GM19324 (cell line): Measurements from ENCODE around the gene KLF1.
"Not testable (repeated sequence)": the region's sequence is repeated elsewhere in the genome, so short reads cannot be mapped to it uniquely, and the experiment has no call there.

Source experiments
- ATAC-seq: cut with Tn5 transposase; IDR thresholded peaks from one replicate; pipeline ENCODE4 v1.9.1; 2021; ENCODE audit warnings: mild to moderate bottlenecking, moderate library complexity; ENCODE audit not compliant: unreplicated experiment, low FRiP score

KLF1 gene

DNA sequence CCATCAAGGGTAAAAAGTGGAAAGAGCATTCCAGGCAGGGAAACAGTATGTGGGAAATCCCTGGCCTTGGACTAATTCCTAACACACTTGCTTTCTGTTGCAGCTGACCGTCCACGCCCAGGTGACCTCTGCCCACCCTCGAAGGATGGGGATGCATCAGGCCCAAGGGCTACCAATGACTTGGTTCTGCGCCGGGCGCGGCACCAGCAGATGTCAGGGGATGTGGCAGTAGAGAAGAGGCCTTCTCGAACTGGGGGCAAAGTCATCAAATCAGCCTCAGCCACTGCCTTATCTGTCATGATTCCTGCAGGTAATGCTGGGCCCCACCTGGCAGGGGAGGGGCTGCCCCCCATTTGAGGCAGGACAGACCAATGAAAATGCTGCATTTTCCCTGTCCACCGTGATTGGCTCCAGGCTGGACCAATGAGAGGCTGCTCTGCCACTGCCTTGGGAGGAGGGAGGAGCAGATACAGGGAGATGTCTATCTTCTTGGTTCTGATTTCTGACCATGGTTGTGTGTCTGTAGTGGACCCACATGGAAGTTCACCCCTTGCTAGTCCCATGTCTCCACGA, 18.4 kb downstream of the KLF1 start:
- no peak for ATAC-seq

DNA sequence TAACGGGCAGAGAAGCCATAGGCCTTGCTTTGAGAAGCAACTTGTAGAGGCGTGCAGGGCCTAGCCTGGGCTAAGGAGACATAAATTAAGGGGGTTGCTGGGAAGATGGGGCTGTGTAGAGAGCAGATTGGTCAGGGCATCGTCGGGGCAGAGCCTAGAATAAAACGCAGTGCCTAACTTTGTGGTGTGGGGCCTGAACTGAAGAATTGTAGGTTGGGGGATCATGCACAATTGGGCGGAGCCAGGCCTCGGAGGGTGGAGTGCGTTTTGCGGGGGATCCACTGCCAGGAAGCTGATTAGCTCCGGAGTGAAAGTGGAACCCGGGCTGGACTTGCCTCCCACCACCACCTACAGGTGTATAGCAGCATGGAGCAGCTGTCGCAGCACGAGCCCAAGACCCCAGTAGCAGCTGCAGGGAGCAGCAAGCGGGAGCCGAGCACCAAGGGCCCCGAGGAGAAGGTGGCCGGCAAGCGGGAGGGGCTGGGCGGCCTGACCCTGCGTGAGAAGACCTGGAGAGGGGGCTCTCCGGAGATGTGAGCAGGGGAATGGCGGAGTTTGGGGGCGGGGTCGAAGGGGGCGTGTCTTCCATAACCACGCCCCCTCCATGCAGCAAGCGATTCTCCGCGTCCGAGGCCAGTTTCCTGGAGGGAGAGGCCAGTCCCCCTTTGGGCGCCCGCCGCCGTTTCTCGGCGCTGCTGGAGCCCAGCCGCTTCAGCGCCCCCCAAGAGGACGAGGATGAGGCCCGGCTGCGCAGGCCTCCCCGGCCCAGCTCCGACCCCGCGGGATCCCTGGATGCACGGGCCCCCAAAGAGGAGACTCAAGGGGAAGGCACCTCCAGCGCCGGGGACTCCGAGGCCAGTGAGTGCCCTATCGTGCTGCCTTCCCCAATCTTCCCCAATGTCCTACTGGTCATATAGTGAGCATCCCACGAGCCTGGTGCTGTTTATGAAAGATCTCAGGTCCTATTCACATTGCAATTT, 19.6 kb downstream of the KLF1 start:
- no peak for ATAC-seq

DNA sequence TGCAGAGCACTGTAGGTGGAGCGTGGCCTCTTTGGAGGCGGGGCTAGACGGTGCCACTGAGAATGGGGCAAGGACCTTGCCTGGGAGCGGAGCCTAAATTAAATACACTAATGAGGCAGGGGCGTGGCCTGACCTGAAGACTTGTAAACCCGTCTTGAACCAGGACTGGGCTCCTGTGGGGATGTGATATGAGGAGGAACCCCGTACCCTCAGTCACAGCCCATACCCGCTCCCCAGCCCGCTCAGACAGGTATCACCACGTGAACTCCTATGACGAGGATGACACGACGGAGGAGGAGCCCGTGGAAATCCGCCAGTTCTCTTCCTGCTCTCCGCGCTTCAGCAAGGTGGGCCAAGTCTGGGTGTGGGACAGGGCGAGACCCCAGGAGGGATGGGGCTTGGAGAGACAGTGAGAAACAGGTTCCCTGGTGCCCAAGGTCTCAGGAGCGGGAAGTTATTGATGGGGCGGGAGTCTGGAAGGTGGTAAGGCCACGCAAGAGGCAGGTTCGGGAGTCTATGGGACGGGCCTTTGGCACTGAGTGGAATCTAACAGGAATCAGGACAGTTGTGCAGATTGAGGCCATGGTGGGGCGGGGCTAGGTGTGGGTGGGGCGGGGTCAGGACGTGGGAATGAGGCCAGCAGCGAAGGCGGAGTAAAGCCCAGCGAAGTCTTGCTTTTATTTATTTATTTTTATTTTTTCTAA, 20.4 kb downstream of the KLF1 start:
- no peak for ATAC-seq

DNA sequence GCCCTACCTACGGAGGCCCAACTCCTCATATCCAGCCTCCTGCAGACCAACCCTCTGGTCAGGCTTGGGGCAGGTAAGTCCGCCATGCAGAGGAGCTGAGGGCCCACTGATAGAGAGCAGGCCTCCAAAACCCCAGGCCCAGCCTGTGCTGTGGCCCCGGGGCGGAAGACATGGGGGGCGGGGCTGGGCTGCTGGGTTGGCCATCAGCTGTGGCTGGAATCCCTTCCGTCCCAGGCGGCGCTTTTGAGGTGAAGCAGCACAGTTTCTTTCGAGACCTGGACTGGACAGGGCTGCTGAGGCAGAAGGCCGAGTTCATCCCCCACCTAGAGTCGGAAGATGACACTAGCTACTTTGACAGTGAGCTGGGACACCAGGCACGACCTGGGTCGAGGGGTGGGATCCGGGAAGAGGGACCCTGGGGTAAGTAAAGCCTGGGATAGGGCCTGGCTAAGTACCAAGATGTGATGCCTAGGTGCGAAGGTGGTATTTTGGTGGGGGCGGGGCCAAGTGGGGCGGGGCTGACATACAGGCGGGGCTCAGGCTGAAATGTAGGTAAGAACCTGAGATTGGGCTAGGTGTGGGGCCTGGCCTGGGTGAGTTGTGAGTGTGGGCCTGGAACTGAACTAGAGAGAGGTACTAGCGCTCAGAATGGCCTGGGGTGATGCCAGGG, 21.1 kb downstream of the KLF1 start:
- no peak for ATAC-seq

DNA sequence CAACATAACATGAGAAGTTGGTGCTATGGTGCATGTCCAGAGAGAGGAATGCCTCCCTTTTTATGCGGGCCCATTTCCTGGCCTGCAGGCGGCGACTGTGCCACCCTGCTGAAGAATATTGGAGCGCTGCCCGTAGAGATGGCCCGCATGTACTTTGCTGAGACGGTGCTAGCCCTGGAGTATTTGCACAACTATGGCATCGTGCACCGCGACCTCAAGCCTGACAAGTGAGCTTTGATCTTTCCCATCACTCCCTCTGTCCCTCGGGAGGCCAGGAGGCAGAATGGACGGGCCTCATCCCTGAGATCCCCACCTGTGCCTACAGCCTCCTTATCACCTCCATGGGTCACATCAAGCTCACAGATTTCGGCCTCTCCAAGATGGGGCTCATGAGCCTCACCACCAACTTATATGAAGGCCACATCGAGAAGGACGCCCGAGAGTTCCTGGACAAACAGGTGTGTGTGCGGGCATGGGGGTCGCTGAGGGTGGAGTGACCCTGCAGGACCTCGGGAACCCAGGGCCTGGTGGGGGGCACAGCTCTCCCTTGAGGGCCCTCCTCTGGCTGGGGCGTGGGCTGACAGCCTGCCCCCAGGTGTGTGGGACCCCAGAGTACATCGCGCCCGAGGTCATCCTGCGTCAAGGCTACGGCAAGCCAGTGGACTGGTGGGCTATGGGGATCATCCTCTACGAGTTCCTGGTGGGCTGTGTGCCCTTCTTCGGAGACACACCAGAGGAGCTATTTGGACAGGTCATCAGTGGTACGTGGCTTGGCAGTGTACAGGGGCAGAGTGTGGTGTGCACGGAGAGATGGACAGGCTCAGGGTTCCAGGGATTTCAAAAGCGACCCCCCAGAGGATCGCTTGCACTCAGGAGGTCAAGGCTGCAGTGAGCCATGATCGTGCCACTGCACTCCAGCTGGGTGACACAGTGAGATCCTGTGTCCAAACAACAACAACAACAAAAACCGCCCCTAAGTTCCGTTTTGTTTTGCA, 22.0 kb downstream of the KLF1 start:
- no peak for ATAC-seq

DNA sequence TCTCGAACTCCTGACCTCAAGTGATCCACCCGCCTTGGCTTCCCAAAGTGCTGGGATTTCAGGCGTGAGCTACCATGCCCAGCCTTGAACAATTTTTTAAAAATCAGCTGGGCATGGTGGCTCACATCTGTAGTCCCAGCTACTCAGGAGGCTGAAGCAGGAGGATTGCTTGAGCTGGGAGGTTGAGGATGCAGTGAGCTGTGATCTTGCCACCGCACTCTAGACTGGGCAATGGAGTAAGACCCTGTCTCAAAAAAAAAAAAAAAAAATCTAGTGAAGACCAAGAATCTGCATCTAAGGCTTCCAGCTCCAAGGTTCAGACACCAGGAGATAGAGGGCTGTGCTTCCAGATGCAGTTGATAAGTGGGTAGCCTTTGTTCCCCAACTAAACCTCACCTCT, 22.9 kb downstream of the KLF1 start:
- no peak for ATAC-seq

DNA sequence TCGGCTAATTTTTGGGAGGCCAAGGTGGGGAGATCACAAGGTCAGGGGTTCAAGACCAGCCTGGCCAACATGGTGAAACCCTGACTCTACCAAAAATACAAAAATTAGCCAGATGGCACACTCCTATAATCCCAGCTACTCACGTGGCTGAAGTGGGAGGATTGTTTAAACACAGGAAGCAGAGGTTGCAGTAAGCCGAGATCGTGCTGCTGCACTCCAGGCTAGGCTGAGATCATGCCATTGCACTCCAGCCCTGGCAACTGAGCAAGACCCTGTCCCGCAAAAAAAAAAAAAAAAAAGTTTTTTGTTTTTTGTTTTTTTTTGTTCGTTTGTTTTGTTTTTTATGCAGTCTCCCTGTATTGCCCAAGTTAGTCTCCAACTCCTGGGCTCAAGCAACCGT, 27.5 kb downstream of the KLF1 start:
- no peak for ATAC-seq

DNA sequence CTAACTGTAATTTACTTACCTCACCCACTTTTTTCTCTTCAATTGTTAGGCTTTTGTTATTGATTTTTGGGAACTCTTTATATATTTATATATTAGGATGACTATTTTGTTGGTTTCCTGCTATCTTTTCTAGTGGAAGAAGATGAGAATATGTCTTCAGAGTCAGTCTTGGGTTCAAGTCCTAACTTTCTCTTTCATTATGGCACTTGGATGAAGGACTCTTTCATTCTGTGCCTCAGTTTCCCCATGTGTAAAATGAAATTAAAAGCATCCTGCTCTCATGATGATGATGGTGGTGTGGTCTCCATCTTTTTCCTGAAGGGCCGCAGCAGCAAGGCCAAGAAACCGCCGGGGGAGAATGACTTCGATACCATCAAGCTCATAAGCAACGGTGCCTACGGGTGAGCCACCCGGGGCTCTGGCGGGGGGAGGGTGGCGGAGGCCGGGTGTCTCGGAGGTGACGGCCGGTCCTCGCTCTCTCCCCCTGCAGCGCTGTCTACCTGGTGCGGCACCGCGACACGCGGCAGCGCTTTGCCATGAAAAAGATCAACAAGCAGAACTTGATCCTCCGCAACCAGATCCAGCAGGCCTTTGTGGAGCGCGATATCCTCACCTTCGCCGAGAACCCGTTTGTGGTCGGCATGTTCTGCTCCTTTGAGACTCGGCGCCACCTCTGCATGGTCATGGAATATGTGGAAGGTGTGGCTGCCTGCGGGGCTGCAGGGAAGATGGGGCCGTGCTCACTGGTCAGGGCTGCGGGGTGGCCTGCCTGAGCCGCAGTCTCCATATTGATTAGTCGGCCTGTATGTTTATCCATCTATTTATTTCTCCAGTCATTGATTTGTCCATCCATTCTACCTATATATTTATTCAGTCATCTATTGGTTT, 28.7 kb downstream of the KLF1 start:
- no peak for ATAC-seq

DNA sequence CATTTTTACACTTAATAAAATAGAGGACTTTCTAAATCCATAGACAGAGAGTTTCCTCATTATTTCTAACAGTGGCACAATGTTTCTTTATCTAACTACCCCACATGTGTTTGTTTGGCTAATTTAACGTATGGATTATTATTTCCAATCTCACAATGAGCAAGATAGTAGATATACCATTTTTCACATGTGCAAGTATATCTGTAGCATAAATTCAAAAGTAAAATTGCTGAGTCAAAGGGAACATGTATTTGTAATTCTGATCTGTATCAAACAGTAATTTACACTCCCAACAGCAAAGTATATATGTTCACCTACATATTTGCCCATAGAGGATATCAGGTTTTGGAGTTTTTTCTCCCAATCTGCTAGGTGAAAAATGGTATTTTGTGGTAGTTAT, 30.3 kb downstream of the KLF1 start:
- no peak for ATAC-seq

DNA sequence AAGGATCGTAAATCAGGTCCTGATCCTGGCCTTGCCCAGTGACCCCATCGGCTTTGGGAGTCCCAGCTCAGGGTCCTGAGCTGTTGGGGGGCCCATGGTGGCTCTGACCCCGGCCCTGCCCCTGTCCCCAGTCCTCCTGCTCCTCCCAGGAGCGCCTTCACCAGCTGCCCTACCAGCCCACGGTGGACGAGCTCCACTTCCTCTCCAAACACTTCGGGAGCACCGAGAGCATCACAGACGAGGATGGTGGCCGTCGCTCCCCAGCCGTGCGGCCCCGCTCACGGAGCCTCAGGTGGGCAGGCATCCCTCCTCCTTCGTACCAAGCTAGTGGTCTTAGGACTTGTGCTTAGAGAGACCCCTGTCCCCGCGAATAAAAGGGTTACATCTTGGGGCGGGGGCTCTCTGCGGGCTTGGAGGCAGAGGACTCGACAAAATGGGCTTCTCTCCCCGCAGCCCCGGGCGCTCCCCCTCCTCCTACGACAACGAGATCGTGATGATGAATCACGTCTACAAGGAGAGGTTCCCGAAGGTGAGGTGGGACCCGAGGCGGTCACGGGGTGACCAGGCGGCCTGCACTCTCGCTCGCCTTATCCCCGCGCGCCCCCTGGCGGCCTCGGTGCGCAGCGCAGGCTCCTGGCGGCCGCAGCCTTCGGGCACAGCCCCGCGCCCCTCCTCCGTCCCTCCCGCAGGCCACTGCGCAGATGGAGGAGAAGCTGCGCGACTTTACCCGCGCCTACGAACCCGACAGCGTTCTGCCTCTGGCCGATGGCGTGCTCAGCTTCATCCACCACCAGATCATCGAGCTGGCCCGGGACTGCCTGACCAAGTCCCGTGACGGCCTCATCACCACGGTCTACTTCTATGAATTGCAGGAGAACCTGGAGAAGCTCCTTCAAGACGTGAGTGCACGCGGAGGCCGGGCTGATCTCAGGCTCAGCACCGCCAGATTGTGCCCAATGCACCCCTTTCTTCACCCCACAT, 39.6 kb downstream of the KLF1 start:
- no peak for ATAC-seq

DNA sequence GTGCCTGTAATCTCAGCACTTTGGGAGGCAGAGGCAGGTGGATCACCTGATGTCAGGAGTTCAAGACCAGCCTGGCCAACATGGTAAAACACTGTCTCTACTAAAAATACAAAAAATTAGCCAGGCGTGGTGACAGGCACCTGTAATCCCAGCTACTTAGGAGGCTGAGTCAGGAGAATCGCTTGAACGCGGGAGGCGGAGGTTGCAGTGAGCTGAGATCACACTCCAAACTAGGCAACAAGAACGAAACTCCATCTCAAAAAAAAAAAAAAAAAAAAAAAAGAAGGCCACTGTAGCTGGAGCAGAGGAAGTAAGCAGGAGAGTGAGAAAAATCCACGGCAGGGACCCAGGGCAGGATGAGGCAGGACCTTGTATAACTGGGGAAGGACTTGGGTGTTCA, 40.4 kb downstream of the KLF1 start:
- not testable (repeated sequence) for ATAC-seq

DNA sequence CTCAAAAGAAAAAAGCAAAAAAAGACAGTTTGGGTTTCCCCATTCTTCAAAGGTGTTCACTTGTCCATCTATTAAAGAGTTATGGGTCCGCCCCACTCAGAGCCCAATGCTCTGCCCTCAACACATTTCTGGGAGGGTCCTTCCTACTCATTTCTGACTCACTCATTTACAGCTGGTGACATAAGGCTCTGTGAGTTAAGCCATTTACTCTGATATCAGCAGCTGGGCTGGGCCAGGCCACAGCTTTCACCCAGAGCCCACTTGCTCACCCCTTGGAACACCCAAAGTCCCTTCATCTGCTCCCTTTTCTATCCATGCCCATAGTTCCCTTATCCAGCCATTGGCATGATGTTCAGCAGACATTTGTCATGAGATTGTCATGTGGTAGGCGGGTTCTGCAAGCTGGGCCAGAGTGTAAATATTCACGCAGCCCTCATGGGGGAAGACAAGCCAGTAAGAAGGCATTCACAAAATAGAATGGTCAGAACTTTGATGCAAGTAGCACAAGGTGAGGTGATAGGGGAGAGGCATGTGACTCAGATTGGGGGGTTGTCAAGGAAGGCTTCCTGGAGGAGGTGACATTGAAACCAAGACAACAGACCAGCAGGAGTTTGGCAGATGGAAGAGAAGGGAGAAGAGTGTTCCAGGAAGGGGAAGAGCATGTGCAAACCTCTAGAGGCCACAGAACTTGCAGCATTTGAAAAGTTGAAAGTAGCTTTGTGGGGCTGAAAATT, 42.8 kb downstream of the KLF1 start:
- ATAC-seq, result no peak

DNA sequence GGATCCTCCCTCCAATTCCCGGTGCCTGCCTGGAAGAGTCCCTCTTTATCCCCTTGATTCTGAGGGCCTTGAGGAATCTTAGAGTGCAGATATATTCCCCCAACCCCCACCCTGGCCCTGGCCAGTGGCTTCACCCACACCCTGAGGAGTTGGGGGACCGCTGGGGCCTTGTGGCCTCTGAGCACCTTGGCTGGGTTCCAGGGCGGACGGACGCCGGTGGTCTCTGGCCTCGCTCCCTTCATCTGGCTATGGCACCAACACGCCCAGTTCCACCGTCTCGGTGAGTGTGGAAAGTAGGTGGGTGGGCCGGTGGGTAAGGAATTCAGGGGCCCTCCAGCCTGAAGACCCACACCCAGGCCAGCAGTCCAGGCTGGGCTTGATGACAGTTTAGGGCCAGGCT, 43.7 kb downstream of the KLF1 start:
- no peak for ATAC-seq

DNA sequence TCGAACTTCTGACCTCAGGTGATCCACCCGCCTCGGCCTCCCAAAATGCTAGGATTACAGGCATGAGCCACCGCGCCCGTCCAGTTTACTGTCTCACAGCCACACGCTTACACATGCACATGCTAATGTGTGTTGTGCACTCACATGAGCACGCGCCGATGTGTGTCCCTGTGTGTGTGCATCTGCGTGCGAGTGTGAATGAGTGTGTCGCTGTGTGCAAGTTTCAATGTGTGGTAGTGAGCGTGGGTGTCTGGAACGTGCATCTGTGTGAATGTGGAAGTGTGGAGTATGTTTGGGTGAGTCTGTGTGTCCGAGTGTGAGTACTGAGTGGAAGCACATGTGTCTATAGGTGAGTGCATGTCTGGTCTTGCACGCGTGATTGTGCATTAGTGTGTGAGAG, 44.5 kb downstream of the KLF1 start:
- ATAC-seq, result no peak

DNA sequence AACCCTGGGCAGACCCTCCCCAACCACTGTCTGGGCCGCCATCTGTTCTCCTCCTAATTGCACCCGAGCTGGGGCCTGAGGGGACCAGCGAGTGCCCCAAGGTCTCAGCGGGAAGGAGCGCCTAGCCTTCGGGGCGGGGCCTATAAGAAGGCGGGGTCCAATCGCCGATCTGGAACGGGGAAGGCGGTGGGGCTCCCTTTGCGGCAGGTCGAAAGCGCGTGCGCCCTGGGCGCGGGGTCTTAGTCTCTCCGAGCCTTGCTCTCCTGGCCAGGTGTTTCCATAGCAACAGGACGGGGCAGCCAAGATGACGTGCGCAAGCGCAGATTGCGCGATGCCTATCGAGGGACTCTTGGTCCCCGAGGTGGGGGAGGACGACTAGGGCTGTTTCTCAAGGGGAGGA, 45.9 kb downstream of the KLF1 start:
- ATAC-seq, result no peak

DNA sequence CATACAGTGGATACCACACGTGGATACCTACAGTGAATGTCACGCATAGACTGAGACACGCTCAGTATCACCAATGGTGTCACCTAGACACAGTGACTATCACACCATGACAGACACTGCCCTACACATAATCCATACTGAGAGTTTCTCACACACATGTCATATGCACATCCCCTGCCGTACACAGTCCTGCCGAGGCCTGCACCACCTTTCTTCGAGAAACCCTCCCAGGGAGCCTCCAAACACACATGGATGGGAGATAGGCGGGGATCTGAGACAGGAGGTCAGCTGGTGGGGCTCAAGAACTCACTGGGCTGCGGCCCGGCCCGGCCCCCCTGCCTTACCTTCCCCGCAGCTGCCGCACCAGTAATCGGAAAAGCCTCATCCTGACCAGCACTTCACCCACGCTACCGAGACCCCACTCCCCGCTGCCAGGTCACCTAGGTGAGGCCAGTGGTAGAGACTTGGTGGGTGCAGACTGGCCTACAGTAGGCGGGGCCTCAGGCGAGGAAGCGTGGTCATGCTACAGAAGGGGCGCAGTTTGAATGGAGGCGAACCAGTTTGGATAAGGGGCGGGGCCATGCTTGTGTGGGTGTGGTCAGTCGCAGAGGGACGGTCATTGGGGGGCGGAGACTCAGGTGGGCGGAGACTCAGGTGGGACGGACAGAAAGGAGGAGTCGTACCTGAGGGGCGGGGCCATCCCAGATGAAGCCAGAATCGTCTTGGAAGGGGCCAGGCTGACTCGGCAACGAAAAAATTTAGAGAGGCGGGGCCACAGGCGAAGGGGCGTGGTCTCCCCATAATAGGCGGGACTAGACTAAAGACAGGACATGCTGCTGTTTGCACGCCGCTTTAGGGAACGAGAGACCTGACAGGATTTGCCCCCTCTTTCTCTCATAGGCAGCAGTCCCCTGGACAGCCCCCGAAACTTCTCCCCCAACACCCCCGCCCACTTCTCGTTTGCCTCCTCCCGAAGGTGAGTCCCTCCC, 46.6 kb downstream of the KLF1 start:
- no peak for ATAC-seq
